K562 (cell line): Measurements from ENCODE around the gene TNC. TPM values are rescaled to one million over a fixed set of nuclear protein-coding genes. Genes with fewer than 3 reads are reported as not detected.

ENCODE experiments used
- ATAC-seq: fragments of 200-7000 bp; cut with Tn5 transposase; 3 replicates; pipeline ENCODE4 v1.9.1; 2020; ENCODE audit warnings: moderate library complexity
- BruUV-seq: library from RNA; stranded (reverse); fragments of 400-500 nt; replicated peaks from 2 replicates; lab custom pipeline; 2021; lab: Mats Ljungman, UMichigan
- CTCF ChIA-PET: fragments of 300-600 bp; formaldehyde crosslinking; extraction: SDS; loops from one replicate; lab custom pipeline; 2021; ENCODE audit warnings: low intra/inter-chr PET ratio; lab: Yijun Ruan, JAX
- POLR2A ChIA-PET: fragments of 300-600, 350-650 bp; sonication (Branson Sonifier 250); formaldehyde crosslinking; extraction: SDS; loops from one replicate; lab custom pipeline; 2021; ENCODE audit warnings: antibody characterized with exemption, inconsistent platforms; lab: Yijun Ruan, JAX
- DNase-seq, 4 experiments: peaks; one replicate each; pipeline versions ENCODE4 v3.0.0 to v3.0.0-alpha.2; 2011 to 2018; ENCODE audit warnings: low spot score in 3 of 4, mixed read lengths in 3 of 4; ENCODE audit errors: extremely low read depth in 1 of 4
- FAIRE-seq: peaks from 2 replicates; lab custom pipeline; 2011; peaks lifted over from hg19 to GRCh38; lab: Jason Lieb, UNC
- H2AFZ ChIP-seq: 2 replicates; pipeline ENCODE4 v1.6.0; 2011; ENCODE audit warnings: low read depth, low read length, control low read depth, inconsistent platforms
- H3K27ac ChIP-seq: fragments of 200-600 bp; 3 replicates; pipeline ENCODE4 v1.8.0; 2011; ENCODE audit warnings: low read depth, mild to moderate bottlenecking, control low read depth, inconsistent platforms, low read length, moderate library complexity, mixed read lengths; ENCODE audit errors: extremely low read depth
- H3K27me3 ChIP-seq, 2 experiments: fragments of 300-600 bp in 1 of 2; 2 replicates in 1 of 2; 3 replicates in 1 of 2; pipeline versions ENCODE4 v1.6.0 to v1.8.0; 2011; ENCODE audit warnings: inconsistent platforms in 2 of 2, low read length in 2 of 2, mild to moderate bottlenecking in 1 of 2, mixed read lengths in 1 of 2, moderate library complexity in 1 of 2; ENCODE audit not compliant: control insufficient read depth in 2 of 2, insufficient read depth in 2 of 2
- H3K36me3 ChIP-seq: fragments of 300-600 bp; 3 replicates; pipeline ENCODE4 v1.8.0; 2011; ENCODE audit warnings: mild to moderate bottlenecking, low read length, inconsistent platforms; ENCODE audit not compliant: control insufficient read depth, insufficient read depth
- H3K4me1 ChIP-seq, 2 experiments: fragments of 200-600 bp in 1 of 2; replicated peaks in 1 of 2; 2 replicates in 1 of 2; 3 replicates in 1 of 2; pipeline versions ENCODE4 v1.5.1 to v1.8.0; 2011; ENCODE audit warnings: inconsistent platforms in 2 of 2, low read length in 2 of 2, mild to moderate bottlenecking in 1 of 2, mixed read lengths in 1 of 2, moderate library complexity in 1 of 2; ENCODE audit not compliant: control insufficient read depth in 2 of 2, insufficient read depth in 2 of 2
- H3K4me2 ChIP-seq: 2 replicates; pipeline ENCODE4 v1.6.1; 2011; ENCODE audit warnings: low read length, control low read depth, inconsistent platforms, mixed read lengths; ENCODE audit not compliant: insufficient read depth
- H3K4me3 ChIP-seq: fragments of 200-600 bp; sonication (generic), shearing (Covaris generic); 2 replicates; pipeline ENCODE4 v1.5.1; 2016; ENCODE audit warnings: control low read depth, inconsistent platforms
- H3K79me2 ChIP-seq: fragments of 200-600 bp; 3 replicates; pipeline ENCODE4 v1.8.0; 2011; ENCODE audit warnings: low read length, inconsistent platforms; ENCODE audit not compliant: control insufficient read depth, insufficient read depth
- H3K9ac ChIP-seq, 2 experiments: 2 replicates each; pipeline versions ENCODE4 v1.6.0 to v1.6.1; 2011; ENCODE audit warnings: low read depth in 2 of 2, low read length in 2 of 2, control low read depth in 1 of 2, inconsistent platforms in 1 of 2, mild to moderate bottlenecking in 1 of 2, mixed read lengths in 1 of 2; ENCODE audit not compliant: insufficient read depth in 1 of 2
- H3K9me1 ChIP-seq: one replicate; pipeline ENCODE4 v1.6.0; 2011; ENCODE audit warnings: inconsistent platforms, mild to moderate bottlenecking, low read length, moderate library complexity; ENCODE audit not compliant: control insufficient read depth, insufficient read depth
- H3K9me3 ChIP-seq: replicated peaks from 2 replicates; pipeline ENCODE4 v1.5.1; 2011; ENCODE audit warnings: low read depth, low read length, inconsistent platforms; ENCODE audit not compliant: control insufficient read depth, insufficient read depth
- H4K20me1 ChIP-seq: replicated peaks from 2 replicates; pipeline ENCODE4 v1.6.1; 2011; ENCODE audit warnings: low read length, inconsistent platforms, mixed read lengths; ENCODE audit not compliant: control insufficient read depth, insufficient read depth
- BCOR ChIP-seq: fragments of 450-650 bp; IDR thresholded peaks from 2 replicates; pipeline ENCODE4 v1.6.1; 2016
- BRD4 ChIP-seq: fragments of 200-600 bp; sonication (generic); IDR thresholded peaks from 2 replicates; pipeline ENCODE4 v1.6.1; 2017; ENCODE audit warnings: inconsistent platforms
- DLX4 ChIP-seq: fragments of 250-450 bp; sonication (Bioruptor Pico); IDR thresholded peaks from 2 replicates; pipeline ENCODE4 v1.6.1; 2021; ENCODE audit warnings: mild to moderate bottlenecking
- EP300 ChIP-seq: IDR thresholded peaks from 2 replicates; pipeline ENCODE4 v1.6.1; 2012; ENCODE audit warnings: low read length, improper control_type of control experiment
- HOMEZ ChIP-seq: fragments of 250-450 bp; sonication (Bioruptor Pico); IDR thresholded peaks from 2 replicates; pipeline ENCODE4 v1.4.0; 2020; ENCODE audit warnings: mild to moderate bottlenecking, moderate library complexity
- MCM5 ChIP-seq: fragments of 450-650 bp; IDR thresholded peaks from 2 replicates; pipeline ENCODE4 v1.6.1; 2016; ENCODE audit warnings: low read depth
- MED1 ChIP-seq: sonication (generic); formaldehyde crosslinking; IDR thresholded peaks from 2 replicates; pipeline ENCODE4 v1.8.1; 2023; ENCODE audit warnings: missing genetic modification reagents, borderline replicate concordance
- MTA2 ChIP-seq: fragments of 450-650 bp; IDR thresholded peaks from 2 replicates; pipeline ENCODE4 v1.6.1; 2016; ENCODE audit warnings: low read depth
- NUFIP1 ChIP-seq: fragments of 450-650 bp; IDR thresholded peaks from 2 replicates; pipeline ENCODE4 v1.6.1; 2018; ENCODE audit not compliant: partially characterized antibody
- PHB ChIP-seq: fragments of 250-450 bp; sonication (Bioruptor Pico); IDR thresholded peaks from 2 replicates; pipeline ENCODE4 v1.5.0; 2021
- PML ChIP-seq: IDR thresholded peaks from 2 replicates; pipeline ENCODE4 v1.6.1; 2012; ENCODE audit warnings: low read length, inconsistent platforms
- RBFOX2 ChIP-seq: fragments of 200-400 bp; formaldehyde crosslinking; IDR thresholded peaks from 2 replicates; pipeline ENCODE4 v1.6.1; 2017; ENCODE audit warnings: low read depth, mild to moderate bottlenecking, low read length, moderate library complexity
- SFPQ ChIP-seq: fragments of 200-400 bp; formaldehyde crosslinking; IDR thresholded peaks from 2 replicates; pipeline ENCODE4 v1.6.1; 2017; ENCODE audit warnings: mild to moderate bottlenecking, low read depth, low read length, moderate library complexity
- SRSF3 ChIP-seq: fragments of 200-400 bp; formaldehyde crosslinking; IDR thresholded peaks from 2 replicates; pipeline ENCODE4 v1.6.1; 2016; ENCODE audit warnings: mild to moderate bottlenecking, low read length, moderate library complexity; ENCODE audit not compliant: insufficient read depth
- THRB ChIP-seq: fragments of 450-650 bp; formaldehyde crosslinking; conservative IDR thresholded peaks from 2 replicates; pipeline ENCODE4 v1.4.0; 2022; ENCODE audit warnings: mild to moderate bottlenecking, missing genetic modification characterization
- ZNF146 ChIP-seq: IDR thresholded peaks from one replicate; pipeline ENCODE4 v1.6.1; 2018; ENCODE audit warnings: missing compliant biosample characterization; ENCODE audit not compliant: unreplicated experiment
- ZNF76 ChIP-seq: fragments of 250-450 bp; sonication (Bioruptor Pico); IDR thresholded peaks from 2 replicates; pipeline ENCODE4 v1.4.0; 2020; ENCODE audit warnings: mild to moderate bottlenecking, moderate library complexity, borderline replicate concordance
- WGBS: fragments of 100-300 bp; shearing (Covaris generic); methylation state at CpG from one replicate; pipeline ENCODE4 v1.1.6; 2016; ENCODE audit warnings: low coverage, mixed read lengths; ENCODE audit not compliant: insufficient coverage; ENCODE audit errors: missing lambda C conversion rate; 5-methylcytosine and 5-hydroxymethylcytosine counted together
- in situ Hi-C: fragments of 300-500 bp; cut with MboI; formaldehyde crosslinking; loops from 4 replicates; pipeline ENCODE4 v1.15.0; 2018; ENCODE audit warnings: inconsistent platforms, mixed read lengths
- intact Hi-C: fragments of 100-400 bp; cut with micrococcal nuclease; formaldehyde crosslinking; loops from 2 replicates; pipeline ENCODE4 v1.14.2; 2022
- polyA plus RNA-seq, 8 experiments: library from polyadenylated mRNA; depleted of rRNA in 4 of 8; stranded (reverse) in 5 of 8; unstranded in 3 of 8; fragments of >200 nt; fragmentation: Nextera tagmentation in 2 of 8; fragmentation: Illumina TruSeq in 1 of 8; extraction: Ambion mirVana in 2 of 8; extraction: Trizol in 1 of 8; gene quantifications; 2 replicates each; pipeline versions ENCODE4 v1.2.1 to v1.2.3, GENCODE V29; 2011 to 2014; ENCODE audit warnings: inconsistent platforms in 1 of 8, missing spikeins in 1 of 8
- total RNA-seq, 7 experiments: library from RNA; depleted of rRNA in 6 of 7; stranded (reverse); fragments of >200 nt in 6 of 7; fragmentation: Illumina TruSeq in 2 of 7; extraction: Trizol in 2 of 7; gene quantifications; 2 replicates each; pipeline versions ENCODE4 v1.2.1 to v1.2.3, GENCODE V29; 2011 to 2021; ENCODE audit warnings: low replicate concordance in 1 of 7

TNC gene
- total and polyA plus RNA-seq, 9 of the 15 experiments (the other 6 are each of a cell fraction or from before 2014, with no cell fraction given), result under 0.01 to 0.29 TPM; not detected in 7

GRCh38 chr9:115085773-115086377 is 32.1 kb downstream of the TNC start (continued):
- TF ChIP-seq BRD4 (no peak), PML (no peak)

- CTCF ChIA-PET, result no interaction called here
- no peak for FAIRE-seq
- no peak for TF ChIP-seq SRSF3
- no peak for TF ChIP-seq RBFOX2
- no peak for TF ChIP-seq DLX4 (CRISPR knock-in tag)
- TF ChIP-seq EP300, result no peak
- TF ChIP-seq SFPQ, result no peak
- TF ChIP-seq THRB (CRISPR knock-in tag), result no peak
- TF ChIP-seq MCM5, result no peak
- no peak for TF ChIP-seq MED1
- no peak for TF ChIP-seq MTA2
- TF ChIP-seq NUFIP1, result no peak
- no peak for TF ChIP-seq ZNF76 (CRISPR knock-in tag)
- TF ChIP-seq ZNF146 (CRISPR knock-in tag), result no peak
- TF ChIP-seq PHB, result no peak
- no peak for TF ChIP-seq BCOR
- no peak for TF ChIP-seq HOMEZ
Observed at GRCh38 chr9:115084709-115085108, 33.2 kb downstream of the TNC start.

More at GRCh38 chr9:115084709-115085108, 33.2 kb downstream of the TNC start:
- WGBS, result 0% methylated on average over 3 of the region's 3 CpGs
- H3K4me2 ChIP-seq, result no peak overlapping the region
- no peak overlapping the region for H3K4me3 ChIP-seq
- in situ Hi-C loops (no loop called here), intact Hi-C loops (no loop called here)
- H3K27me3 ChIP-seq, result peaks cover 0 to 17% of the 10 kb centered on the region in 2 experiments; a peak in 2 of 5 replicates
- H4K20me1 ChIP-seq, result no peaks in the 10 kb centered on the region; the same call in 1 of the 2 replicates
- POLR2A ChIA-PET, result no interaction called here
- no peak overlapping the region for H3K27ac ChIP-seq
- H3K9me1 ChIP-seq, result no peaks in the 10 kb centered on the region
- no peaks in the 10 kb centered on the region for H3K36me3 ChIP-seq
- H3K4me1 ChIP-seq, result no peaks in the 10 kb centered on the region
- no peak for ATAC-seq
- no TSS peak for BruUV-seq
- H3K9ac ChIP-seq, result no peak overlapping the region
- no peaks in the 10 kb centered on the region for H3K79me2 ChIP-seq
- no peaks in the 10 kb centered on the region for H3K9me3 ChIP-seq
- no peak overlapping the region for H2AFZ ChIP-seq
- no peak for DNase-seq
